GM21737 (cell line): ENCODE data around the gene B9D1.
A peak's percentile ranks its signal among the peaks of the same experiment; 100 is the strongest.

Source experiments
- ATAC-seq: cut with Tn5 transposase; IDR thresholded peaks from one replicate; pipeline ENCODE4 v1.9.1; 2021; ENCODE audit warnings: mild to moderate bottlenecking, moderate library complexity; ENCODE audit not compliant: unreplicated experiment

The B9D1 gene

DNA sequence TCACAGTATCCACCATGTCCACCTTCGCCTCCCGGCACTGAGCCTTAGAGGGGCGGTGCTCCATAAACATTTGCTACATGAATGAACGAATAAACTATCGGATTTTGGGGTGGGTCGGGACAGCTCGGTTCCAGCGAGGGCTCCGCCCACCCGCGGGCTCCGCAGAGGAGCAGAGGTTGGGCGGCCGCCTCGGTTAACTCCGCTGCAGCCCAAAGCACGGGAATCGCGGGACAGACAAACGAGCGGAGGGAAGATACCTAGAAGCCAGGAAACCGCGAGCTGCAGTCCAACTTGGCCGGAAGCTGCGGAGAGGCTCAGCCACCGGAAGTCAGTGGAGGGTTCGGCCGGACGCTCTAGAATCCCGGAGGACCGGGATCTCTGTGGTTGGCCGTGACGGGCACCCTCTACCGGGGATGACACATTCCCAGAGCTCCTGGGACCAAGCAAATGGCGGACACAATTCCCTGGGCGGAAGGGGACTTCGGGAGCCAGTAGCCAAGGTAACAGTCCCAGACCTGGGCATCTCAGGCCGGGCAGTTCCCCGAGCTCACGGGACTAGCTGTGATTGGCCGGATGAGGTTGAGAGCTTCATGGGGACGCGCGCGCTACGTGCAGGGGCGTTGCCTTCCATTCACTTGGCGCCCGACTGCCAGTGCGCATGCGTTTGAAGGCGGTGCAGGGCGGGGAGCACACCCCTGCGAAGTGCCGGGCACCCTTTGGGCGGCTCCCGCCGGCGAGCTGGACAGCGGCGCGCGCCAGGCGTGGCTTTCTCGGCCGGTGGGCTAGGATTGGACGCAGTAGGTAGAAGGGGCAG lies 15.3 kb upstream of the B9D1 start:
- peak; percentile 86 for ATAC-seq

- ATAC-seq = no peak
Observed at GRCh38 chr17:19376811-19377210, 14.3 kb upstream of the B9D1 start.

GRCh38 chr17:19375732-19376131 lies 13.2 kb upstream of the B9D1 start:
- ATAC-seq = no peak

GRCh38 chr17:19374136-19374535 lies 11.6 kb upstream of the B9D1 start:
- no peak for ATAC-seq

DNA sequence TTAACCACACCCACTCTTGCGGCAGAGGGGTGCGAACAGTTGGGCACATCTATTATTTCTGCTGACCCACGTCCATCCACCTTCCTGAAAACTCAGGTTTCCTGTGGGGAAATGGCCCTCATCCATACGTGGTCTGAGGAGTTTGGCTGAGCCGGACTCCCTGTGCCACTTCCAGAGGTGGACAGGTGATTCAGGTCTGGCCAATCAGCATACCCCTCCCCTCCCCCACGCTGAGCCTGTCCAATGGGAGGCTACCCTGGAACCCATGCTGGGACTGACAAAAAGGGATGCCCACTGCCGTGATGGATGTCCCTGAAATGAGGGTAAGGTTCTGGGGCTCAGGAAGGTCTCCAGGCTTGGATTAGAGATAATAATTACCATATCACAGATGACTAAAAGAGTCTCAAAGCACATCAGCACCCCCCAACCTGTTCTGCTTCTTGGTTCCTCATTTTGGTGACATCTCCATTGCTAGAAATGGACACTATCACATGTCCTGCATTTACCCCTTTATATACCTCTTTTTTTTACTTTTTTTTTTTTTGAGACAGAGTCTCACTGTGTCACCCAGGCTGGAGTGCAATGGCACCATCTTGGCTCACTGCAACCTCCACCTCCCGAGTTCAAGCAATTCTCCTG lies 10.5 kb upstream of the B9D1 start:
- no peak for ATAC-seq

DNA sequence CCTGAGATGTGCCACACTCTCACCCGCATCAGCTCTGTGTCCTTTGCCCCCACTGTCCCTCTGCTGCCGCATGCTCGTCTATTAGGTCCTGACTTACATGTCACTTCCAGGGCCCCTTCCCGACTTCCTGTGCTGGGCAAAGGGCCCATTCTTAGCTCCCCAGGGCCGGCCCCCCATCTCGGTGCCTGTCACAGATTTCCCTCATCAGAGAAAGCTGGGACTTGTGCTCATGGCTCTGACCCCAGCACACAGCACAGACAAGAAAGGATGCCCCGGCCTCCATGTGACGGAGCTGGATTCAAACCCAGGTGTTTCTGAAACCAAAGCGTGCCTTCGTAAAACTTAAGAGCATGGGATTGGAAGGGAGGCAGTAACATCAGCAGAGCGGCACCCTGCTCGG lies 9.9 kb upstream of the B9D1 start:
- ATAC-seq = no peak

DNA sequence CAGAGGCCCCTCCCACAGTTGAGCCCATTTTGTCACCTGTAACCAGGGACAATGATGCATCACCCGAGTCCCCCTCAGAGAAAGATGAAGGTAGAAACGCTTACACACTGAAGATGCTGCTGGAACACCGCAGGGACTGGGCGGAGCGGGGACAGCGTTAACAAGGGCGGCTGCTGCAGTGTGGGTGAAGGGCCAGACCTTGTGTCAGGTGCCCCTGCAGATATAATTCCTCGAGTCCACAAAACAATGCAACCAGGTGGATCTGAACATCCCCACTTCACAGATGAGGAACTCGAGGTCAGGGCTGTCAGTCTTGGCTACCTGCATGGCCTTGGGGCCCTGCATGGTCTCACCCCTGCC lies 9.5 kb upstream of the B9D1 start:
- ATAC-seq = no peak

DNA sequence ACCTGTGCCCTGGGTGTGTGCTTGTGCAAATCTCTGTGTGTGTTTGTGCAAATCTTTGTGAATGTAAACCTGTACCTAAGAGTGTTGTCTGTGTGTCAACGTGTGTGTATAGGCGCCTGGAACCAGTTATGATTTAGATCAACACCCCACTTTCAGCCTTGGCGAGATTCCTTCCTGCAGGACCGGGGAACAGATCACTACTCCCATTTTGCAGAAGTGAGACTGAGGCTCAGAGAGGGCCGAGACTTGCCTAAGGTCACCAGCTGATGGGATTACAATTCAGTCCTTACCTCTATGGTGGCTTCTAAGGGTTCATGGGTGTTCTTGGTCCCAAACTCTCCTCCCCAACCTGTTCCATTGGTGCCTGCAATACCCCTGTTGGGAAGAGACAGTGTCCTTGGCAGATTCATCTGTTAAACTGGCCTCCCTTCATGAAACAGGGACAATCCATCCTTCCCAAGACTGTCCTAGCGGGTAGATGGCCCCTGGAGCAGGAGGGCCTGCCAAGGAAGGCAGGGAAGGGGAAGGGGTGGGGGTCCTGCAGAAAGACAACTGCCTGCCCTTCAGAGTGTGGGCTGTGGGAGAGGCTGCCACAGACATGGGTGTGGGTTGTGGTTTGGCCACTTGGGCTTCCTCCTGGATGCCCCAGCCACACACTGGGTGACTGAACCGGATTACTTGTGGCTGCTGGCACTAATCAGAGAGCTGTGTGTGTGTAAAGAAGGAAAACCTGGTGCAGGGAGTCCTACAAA lies 8.9 kb upstream of the B9D1 start:
- ATAC-seq = no peak

GRCh38 chr17:19370493-19370960 lies 8.0 kb upstream of the B9D1 start:
- peak; percentile 48 for ATAC-seq

DNA sequence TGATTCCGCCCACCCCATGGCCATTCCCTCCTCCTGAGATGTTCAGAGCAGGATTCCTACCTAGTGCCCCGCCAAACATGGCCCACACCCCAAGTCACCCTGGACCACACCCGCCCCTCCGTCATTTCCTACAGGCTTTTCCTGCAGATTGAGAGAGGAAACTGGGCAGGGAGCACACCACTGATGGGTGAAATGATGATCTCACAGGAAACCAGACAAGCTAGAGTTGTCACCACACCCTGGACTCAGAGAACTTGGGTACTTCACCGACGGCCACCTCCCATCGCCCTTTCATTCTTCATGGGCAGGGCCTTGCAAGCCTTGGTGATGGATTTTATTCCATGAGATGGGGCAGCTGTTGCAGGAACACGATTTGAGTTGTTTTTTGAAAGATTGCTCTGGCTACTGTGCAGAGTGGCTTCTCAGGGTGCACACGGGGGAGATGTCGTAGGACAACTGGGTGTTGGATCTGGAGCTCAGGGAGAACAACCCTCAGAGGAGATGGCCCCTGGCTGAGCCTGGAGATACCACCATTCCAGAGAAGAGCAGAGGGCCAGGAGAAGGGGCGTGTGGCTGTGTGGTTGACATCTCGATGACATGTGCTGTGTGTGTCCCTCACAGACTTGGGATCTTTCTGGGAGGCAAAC lies 7.4 kb upstream of the B9D1 start:
- no peak for ATAC-seq

DNA sequence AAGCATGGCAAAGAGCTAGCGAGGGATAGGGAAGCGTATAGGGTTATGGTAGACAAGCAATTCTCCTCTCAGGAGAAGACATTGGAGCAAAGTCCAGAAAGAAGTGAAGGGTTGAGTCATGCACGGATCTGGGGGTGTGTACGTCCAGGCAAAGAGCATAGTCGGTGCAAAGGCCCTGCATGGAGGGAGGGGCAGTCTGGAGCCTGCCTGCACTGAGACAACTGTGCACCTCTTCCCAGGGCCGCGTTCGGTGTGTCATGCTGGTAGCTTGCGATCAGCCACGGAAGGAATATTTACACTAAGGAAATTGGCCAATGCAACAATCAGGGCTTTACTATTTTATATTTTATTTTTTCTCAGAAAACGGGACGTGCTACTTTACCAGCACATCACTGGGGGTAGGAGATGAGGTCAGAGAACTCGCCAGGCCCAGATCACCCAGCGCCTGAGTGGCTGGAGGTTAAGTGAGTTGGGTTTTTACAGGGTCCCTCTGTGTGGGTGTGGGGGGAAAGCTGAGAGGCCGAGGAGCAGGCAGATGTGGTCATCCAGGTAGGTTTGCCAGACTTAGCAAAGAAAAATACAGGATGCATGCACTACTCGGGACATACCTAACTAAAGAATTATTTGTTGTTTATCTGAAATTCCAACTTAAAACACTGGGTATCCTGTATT lies 6.7 kb upstream of the B9D1 start:
- ATAC-seq = no peak

DNA sequence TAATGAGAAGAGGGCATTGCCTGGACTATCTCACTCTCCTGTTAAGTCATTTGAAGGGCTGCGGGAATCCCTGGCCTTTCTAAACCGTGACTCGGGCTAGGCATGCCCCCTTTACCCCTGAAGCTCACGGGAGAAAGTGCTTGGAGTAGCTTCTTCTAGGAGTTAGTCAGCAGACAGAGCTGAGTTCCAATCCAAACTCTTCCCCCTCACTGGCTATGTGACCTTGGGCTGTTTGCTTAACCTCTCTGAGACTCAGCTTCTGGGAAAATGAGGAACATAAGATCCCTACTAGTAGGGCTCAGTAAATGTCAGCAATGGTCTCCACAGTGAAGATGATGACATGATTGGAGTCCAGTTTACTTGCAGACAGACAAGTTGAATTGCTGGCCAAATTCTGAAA lies 5.7 kb upstream of the B9D1 start:
- ATAC-seq = no peak

- no peak for ATAC-seq
Observed at GRCh38 chr17:19366637-19366972, 4.1 kb upstream of the B9D1 start.

- ATAC-seq = no peak
Observed at GRCh38 chr17:19365833-19366636, 3.5 kb upstream of the B9D1 start.

- ATAC-seq = no peak
Observed at GRCh38 chr17:19365499-19365817, 2.9 kb upstream of the B9D1 start.

DNA sequence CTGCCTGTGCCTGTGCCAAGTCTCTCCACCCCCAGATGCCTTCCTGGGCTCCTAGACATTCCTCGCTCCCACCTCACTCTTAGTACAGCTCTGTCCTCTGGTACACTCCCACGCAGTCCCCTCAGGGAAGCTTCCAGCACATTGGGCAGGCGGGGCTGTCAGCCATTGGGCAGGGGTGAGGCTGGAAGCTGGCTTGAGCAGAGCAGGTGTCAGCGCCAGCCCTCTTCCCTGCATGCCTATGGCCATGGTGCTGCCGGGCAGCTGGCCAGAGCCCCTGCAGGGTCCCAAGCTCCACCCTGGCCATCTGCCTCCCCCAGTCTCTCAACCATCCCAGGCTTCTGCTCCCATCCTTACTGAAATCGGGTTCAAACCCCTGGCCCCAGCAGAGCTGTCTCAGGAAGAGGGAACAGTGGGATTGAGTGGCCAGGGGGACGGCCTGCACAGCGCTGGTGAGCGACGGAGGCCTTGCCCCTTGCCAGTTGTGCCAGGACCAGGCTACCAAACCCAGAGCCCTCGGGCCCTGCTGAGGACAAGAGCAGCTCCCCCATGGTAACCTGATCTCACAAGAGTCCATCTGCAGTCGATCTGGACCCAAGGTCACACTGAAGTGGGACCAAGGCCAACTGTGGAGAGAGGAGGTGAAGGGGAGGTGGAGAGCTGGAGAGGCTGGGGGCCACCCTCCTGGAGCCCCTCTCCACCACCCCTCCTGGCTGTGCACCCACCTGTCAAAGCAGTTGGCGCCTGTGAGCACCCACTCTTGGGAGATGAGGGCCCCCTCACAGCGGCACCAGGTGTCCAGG lies 2.4 kb upstream of the B9D1 start:
- ATAC-seq = no peak

GRCh38 chr17:19363460-19364035 lies 1.0 kb upstream of the B9D1 start:
- no peak for ATAC-seq

DNA sequence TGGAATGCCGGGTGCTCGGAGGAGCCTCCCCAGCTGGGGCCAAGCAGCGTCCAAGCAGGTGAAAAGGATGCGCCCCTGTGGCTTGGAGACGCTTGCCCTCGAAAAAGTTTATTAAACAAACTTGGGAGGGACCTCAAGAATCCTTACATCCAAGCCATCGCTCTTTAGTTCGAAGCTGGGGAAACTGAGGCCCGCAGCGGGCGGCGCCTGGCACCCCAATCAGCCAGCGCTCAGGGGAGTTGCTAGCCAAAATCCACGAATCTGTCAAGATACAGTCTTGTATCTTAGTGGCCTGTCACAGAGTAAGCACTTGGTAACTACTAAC lies 553 bp upstream of the B9D1 start:
- ATAC-seq = no peak

DNA sequence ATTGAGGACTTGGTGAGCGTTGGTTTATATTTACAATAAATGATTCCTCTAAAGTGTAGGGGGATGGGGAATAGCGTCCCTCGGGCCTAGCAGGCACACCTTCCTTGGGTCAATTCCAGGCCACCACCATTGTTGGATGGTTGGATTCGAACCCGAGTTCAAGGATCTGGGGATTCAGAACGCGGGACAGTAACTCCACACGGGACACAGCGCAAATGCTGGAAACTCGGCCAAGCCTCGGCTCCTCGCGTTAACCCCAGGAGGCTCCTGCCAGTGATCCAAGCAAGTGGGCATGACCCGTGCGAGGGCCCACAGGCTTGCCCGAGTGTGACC lies 613 bp downstream of the B9D1 start:
- no peak for ATAC-seq
